Immature natural killer cell (primary cell): ENCODE measurements around the gene C1QTNF5. TPM values are rescaled to one million over a fixed set of nuclear protein-coding genes. Genes with fewer than 3 reads are reported as not detected.
A peak's percentile ranks its signal among the peaks of the same experiment; 100 is the strongest.

Source experiments
- DNase-seq, 3 donors: peaks; one replicate each; pipeline ENCODE4 v3.0.0; 2022; ENCODE audit warnings: mixed read lengths in 1 of 3
- H3K27ac Mint-ChIP-seq, 6 donors: one replicate each; pipeline ENCODE4 v1.8.0; 2020; ENCODE audit warnings: mixed read lengths in 6 of 6, mild to moderate bottlenecking in 5 of 6, inconsistent platforms in 4 of 6, moderate library complexity in 3 of 6
- H3K27me3 Mint-ChIP-seq, 3 donors: one replicate each; pipeline ENCODE4 v1.8.0; 2020 to 2021; ENCODE audit warnings: low read depth in 3 of 3, mild to moderate bottlenecking in 3 of 3, mixed read lengths in 3 of 3, moderate library complexity in 3 of 3, inconsistent platforms in 1 of 3
- H3K36me3 Mint-ChIP-seq, 3 donors: one replicate each; pipeline ENCODE4 v1.8.0; 2020; ENCODE audit warnings: mixed read lengths in 3 of 3, inconsistent platforms in 2 of 3, mild to moderate bottlenecking in 2 of 3
- H3K4me1 Mint-ChIP-seq, 2 donors: one replicate each; pipeline ENCODE4 v1.8.0; 2020; ENCODE audit warnings: inconsistent platforms in 2 of 2, mild to moderate bottlenecking in 2 of 2, mixed read lengths in 2 of 2, moderate library complexity in 1 of 2
- H3K4me3 Mint-ChIP-seq, 5 donors: one replicate each; pipeline ENCODE4 v1.8.0; 2020; ENCODE audit warnings: mild to moderate bottlenecking in 5 of 5, mixed read lengths in 5 of 5, inconsistent platforms in 3 of 5, moderate library complexity in 3 of 5
- H3K9me3 Mint-ChIP-seq, 6 donors: one replicate each; pipeline ENCODE4 v1.8.0; 2020; ENCODE audit warnings: mild to moderate bottlenecking in 6 of 6, mixed read lengths in 6 of 6, inconsistent platforms in 4 of 6, moderate library complexity in 3 of 6
- polyA plus RNA-seq, 3 donors: library from polyadenylated mRNA; unstranded; fragments of 300-500 nt; fragmentation: Illumina TruSeq; gene quantifications; one replicate each; pipeline ENCODE4 v1.2.3, GENCODE V29; 2021

C1QTNF5 gene
- polyA plus RNA-seq, 3 donors from 2014 or later: not detected

GRCh38 chr11:119343726-119344125 is 3.0 kb upstream of the C1QTNF5 start:
- H3K27me3 Mint-ChIP-seq: peaks cover 5 to 10% (median 9%) of the 10 kb centered on the region in 3 donors
- no peak for DNase-seq
- no peaks in the 10 kb centered on the region for H3K36me3 Mint-ChIP-seq
- no peaks in the 10 kb centered on the region for H3K9me3 Mint-ChIP-seq
- H3K27ac Mint-ChIP-seq: no peak overlapping the region
- no peak overlapping the region for H3K4me3 Mint-ChIP-seq
- H3K4me1 Mint-ChIP-seq: peaks cover 7 to 10% of the 10 kb centered on the region in 2 donors

DNA sequence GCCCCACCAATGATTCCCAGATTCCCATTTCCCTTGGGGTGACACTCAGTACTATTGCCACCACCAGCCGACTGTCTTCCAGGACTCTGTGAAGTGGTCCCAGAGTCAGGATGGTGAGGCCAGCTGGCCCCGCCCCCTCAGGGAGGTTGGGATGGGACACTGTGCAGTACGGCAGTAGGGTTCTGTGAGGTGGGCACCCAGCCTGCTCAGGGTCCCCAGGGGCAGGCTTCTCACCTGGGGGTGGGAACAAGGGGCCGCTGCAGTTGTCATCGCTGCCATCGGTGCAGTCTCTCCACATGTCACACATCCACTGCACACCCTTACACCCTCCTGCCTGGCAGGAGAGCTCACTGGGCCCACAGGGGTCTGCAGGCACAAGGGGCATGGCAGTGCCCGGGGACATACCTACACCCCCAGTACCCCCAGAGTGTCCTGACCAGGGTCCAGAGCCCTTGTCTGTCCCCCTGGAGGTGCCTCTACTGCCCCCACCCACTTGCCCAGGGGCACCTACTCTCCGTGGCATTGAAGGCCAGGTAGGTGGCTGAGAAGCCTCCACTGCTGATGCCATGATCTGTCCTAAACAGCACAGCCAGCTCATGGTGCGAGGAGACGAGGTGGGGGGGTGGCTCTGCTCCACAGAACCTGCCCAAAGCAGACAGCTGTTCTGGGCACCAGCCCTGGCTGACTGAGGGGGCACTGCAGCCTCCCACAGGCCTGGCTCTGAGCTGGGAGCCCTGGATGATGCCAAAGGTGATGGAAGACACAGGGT is 1.9 kb upstream of the C1QTNF5 start:
- Mint-ChIP-seq H3K4me3 (no peak overlapping the region), H3K27ac (no peak overlapping the region)

DNA sequence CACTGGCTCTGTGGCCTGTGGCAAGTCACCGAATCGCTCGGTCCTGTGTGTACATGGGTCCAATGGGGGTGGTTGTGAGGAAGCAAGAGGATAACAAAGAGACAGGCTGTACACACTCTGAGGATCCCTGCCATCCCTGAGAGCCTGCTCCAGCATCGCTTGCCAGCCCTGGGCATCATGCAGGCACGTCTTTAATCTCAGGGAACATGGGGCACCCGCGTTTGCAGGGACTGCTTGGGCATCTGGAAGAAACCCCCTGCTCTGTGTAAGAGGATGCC is 1.3 kb upstream of the C1QTNF5 start:
- no peak overlapping the region for H3K27ac Mint-ChIP-seq
- DNase-seq: no peak
- no peaks in the 10 kb centered on the region for H3K9me3 Mint-ChIP-seq
- no peaks in the 10 kb centered on the region for H3K36me3 Mint-ChIP-seq
- no peak overlapping the region for H3K4me3 Mint-ChIP-seq
- H3K4me1 Mint-ChIP-seq: peaks cover 12 to 13% of the 10 kb centered on the region in 2 donors
- peaks cover 7 to 14% (median 9%) of the 10 kb centered on the region in 3 donors for H3K27me3 Mint-ChIP-seq

More for the DNA sequence above, 1.9 kb upstream of the C1QTNF5 start:
- Mint-ChIP-seq H3K4me1 (peaks cover 12 to 13% of the 10 kb centered on the region in 2 donors), H3K27me3 (peaks cover 7 to 14% (median 11%) of the 10 kb centered on the region in 3 donors), H3K9me3 (no peaks in the 10 kb centered on the region), H3K36me3 (no peaks in the 10 kb centered on the region)
- no peak for DNase-seq

- H3K9me3 Mint-ChIP-seq: no peaks in the 10 kb centered on the region
- DNase-seq: no peak
- no peak overlapping the region for H3K4me3 Mint-ChIP-seq
- peaks cover 7 to 14% (median 9%) of the 10 kb centered on the region in 3 donors for H3K27me3 Mint-ChIP-seq
- H3K36me3 Mint-ChIP-seq: no peaks in the 10 kb centered on the region
- H3K4me1 Mint-ChIP-seq: peaks cover 13 to 14% of the 10 kb centered on the region in 2 donors
- no peak overlapping the region for H3K27ac Mint-ChIP-seq
Measured at GRCh38 chr11:119341222-119342022, 739 bp upstream of the C1QTNF5 start.

DNA sequence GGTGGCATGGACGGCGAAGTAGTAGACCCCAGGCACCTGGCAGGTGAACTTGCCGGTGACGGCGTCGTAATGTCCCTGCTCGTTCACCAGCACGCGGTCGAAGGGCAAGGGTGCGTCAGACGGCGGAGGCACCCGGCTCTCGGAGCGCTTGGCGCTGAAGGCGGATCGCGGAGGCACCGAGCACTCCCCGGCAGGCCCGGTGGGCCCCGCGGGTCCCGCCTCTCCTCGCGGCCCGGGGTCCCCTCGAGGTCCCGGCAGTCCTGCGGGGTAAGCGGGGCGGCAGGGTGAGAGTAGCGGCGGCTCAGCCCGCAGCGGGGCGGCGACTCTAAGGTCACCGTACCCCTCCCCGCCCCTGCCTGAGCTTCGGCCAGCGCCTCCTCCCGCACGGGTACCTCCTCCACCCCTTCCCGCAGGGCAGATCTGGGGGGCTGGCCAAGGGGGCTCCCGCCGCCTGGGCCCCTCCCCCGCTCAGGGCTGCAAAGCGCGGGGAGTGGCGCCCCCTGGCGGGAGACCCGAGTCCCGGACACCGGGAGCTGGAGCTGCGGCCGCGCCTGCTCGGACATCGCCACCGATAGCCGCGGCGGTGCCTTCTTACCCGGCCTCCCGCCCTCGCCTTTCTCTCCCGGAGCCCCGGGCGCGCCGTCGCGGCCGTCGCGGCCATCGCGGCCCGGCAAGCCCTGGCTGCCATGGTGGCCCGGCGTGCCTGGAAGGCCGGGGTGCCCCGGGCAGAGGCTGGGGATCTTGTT is 921 bp downstream of the C1QTNF5 start:
- H3K9me3 Mint-ChIP-seq: no peaks in the 10 kb centered on the region
- peaks cover 0 to 5% (median 0%) of the 10 kb centered on the region in 3 donors for H3K36me3 Mint-ChIP-seq
- H3K27ac Mint-ChIP-seq: no peak overlapping the region
- H3K4me1 Mint-ChIP-seq: peaks cover 18 to 28% of the 10 kb centered on the region in 2 donors
- DNase-seq: peak; percentile 19 to 32 (median 32)
- peak overlapping the region; percentile 12 to 67 (median 44) for H3K4me3 Mint-ChIP-seq
- peaks cover 9 to 15% (median 12%) of the 10 kb centered on the region in 3 donors for H3K27me3 Mint-ChIP-seq

DNA sequence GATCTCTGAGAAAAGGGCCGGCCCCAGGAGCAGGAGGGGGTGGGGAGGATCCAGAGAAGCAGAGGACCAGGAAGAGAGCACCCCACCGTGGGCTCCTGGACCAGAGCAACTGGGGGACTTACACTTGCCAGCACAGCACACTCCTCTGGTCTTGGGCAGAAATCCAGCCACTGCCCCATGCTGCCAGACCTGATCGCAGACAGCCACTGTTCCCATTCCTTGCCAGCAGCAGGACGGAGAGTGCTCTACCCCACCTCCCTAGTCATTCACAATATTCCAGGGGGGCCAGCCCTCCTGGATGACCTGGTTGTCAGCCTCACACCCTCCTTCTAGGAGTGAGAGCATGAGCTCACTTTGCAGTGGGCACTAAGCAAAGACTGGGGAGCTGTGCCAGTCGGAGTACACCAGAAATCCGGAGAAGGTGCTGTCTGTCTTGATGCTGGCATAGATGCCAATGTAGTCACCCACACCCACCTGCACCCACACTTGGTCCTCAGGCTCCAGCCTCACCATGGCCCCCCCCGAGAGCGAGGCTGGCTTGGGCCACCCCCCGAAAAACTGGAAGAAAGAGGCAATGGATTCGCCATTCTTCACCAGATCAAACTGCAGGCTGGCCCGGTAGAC is 1.6 kb downstream of the C1QTNF5 start:
- H3K4me1 Mint-ChIP-seq: peaks cover 25 to 32% of the 10 kb centered on the region in 2 donors
- DNase-seq: no peak

DNA sequence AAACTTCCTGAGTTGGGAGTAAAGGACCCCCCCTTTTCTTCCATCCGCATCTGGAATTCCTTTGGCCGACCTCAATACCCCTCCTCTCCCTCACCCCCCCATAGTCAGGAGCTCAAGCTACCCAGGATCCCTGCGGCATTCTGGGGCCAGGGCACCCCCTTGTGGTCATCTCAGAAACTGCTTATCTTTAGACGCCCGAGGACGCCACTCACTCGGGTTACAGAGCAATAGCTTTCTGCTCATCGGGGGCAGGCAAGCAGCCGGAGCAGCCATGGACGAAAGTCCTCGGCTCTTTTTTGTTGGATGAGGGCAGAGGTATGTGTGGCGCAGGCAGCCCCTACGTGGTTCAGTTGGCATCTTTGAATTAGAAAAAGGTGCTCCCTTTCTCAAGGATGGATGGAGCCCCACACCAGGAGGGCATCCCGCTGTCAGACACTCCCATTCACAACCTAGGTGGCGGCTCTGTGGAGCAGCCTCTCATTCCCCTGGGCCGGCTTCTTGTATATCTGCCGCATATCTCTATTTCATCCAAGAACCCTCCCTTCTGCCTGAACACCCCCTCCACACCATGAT is 2.3 kb downstream of the C1QTNF5 start:
- peak; percentile 44 to 56 (median 51) for DNase-seq
- Mint-ChIP-seq H3K9me3 (no peaks in the 10 kb centered on the region), H3K4me3 (peak overlapping the region; percentile 36 to 54 (median 39)), H3K36me3 (peaks cover 0 to 5% (median 0%) of the 10 kb centered on the region in 3 donors), H3K27me3 (peaks cover 10 to 22% (median 13%) of the 10 kb centered on the region in 3 donors), H3K4me1 (peaks cover 30 to 36% of the 10 kb centered on the region in 2 donors), H3K27ac (no peak overlapping the region)

More for the DNA sequence above, 1.6 kb downstream of the C1QTNF5 start:
- no peaks in the 10 kb centered on the region for H3K9me3 Mint-ChIP-seq
- H3K4me3 Mint-ChIP-seq: peak overlapping the region; percentile 12 to 67 (median 44)
- peaks cover 0 to 5% (median 0%) of the 10 kb centered on the region in 3 donors for H3K36me3 Mint-ChIP-seq
- H3K27ac Mint-ChIP-seq: no peak overlapping the region
- H3K27me3 Mint-ChIP-seq: peaks cover 10 to 21% (median 15%) of the 10 kb centered on the region in 3 donors

GRCh38 chr11:119337581-119338317 is 2.9 kb downstream of the C1QTNF5 start:
- peaks cover 30 to 38% of the 10 kb centered on the region in 2 donors for H3K4me1 Mint-ChIP-seq
- no peak for DNase-seq
- H3K4me3 Mint-ChIP-seq: peak overlapping the region in 1 of 5 donors; percentile 39
- H3K27me3 Mint-ChIP-seq: peaks cover 8 to 20% (median 11%) of the 10 kb centered on the region in 3 donors
- H3K9me3 Mint-ChIP-seq: no peaks in the 10 kb centered on the region
- peaks cover 0 to 5% (median 0%) of the 10 kb centered on the region in 3 donors for H3K36me3 Mint-ChIP-seq
- H3K27ac Mint-ChIP-seq: no peak overlapping the region

DNA sequence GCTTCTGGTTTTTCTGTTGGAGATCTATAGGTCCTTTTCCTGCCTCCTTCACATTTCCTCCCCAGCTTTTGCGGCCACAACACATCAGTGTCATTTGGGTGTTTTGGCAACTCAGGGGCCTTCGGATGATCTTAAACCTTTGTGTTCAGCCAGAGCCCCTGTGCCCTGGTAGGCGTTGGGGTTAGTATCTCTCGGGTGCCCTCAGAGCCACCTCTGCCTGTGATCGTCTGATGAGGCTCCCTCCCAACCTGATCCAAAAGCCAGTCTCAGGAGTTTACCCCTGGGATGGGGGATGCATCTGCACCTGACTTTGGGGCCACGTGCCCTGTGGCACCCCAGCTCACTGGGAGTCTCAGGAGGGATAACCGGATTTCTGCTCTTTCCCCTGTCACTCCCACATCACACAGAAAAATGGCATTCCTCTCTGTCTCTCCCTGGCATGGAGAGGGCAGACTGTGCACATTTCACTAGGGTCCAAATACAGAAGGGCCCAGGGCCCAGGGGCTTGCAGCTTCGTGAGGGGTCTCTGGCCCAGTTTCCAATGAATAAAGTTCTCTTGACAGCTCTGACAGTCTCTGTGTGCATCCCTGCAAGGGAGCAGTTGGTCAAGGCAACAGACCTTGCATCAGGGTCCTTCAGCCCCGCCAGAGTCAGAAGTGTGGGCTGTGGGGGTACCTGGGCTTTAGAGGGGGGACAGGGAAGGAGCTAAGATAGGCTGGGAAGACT is 3.8 kb downstream of the C1QTNF5 start:
- no peak for DNase-seq
- Mint-ChIP-seq H3K4me3 (peak overlapping the region; percentile 15 to 95 (median 62)), H3K36me3 (peaks cover 0 to 5% (median 0%) of the 10 kb centered on the region in 3 donors), H3K27ac (peak overlapping the region in 3 of 6 donors; percentile 19 to 74 (median 21)), H3K4me1 (peaks cover 30 to 38% of the 10 kb centered on the region in 2 donors), H3K27me3 (peaks cover 8 to 23% (median 11%) of the 10 kb centered on the region in 3 donors), H3K9me3 (no peaks in the 10 kb centered on the region)

GRCh38 chr11:119335655-119336543 is 4.8 kb downstream of the C1QTNF5 start:
- no peak for DNase-seq
- Mint-ChIP-seq H3K4me3 (peak overlapping the region; percentile 94 to 100 (median 95)), H3K4me1 (peaks cover 30 to 35% of the 10 kb centered on the region in 2 donors), H3K9me3 (no peaks in the 10 kb centered on the region), H3K36me3 (peaks cover 0 to 5% (median 0%) of the 10 kb centered on the region in 3 donors), H3K27me3 (peaks cover 7 to 19% (median 11%) of the 10 kb centered on the region in 3 donors), H3K27ac (peak overlapping the region in 4 of 6 donors; percentile 93 to 98 (median 95))

DNA sequence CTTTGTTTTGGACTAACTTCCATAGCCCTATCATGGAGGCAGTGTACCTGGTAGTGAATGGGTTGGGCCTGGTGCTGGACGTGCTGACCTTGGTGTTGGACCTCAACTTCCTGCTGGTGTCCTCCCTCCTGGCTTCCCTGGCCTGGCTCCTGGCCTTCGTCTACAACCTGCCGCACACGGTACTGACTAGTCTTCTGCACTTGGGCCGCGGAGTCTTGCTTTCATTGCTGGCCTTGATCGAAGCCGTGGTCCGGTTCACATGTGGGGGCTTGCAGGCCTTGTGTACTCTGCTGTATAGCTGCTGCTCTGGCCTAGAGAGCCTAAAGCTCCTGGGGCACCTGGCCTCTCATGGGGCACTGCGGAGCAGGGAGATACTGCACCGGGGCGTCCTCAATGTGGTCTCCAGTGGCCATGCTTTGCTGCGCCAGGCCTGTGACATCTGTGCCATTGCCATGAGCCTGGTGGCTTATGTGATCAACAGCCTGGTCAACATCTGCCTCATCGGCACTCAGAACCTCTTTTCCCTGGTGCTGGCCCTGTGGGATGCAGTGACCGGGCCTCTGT is 5.5 kb downstream of the C1QTNF5 start:
- H3K27ac Mint-ChIP-seq: peak overlapping the region; percentile 93 to 99 (median 97)
- no peaks in the 10 kb centered on the region for H3K9me3 Mint-ChIP-seq
- H3K27me3 Mint-ChIP-seq: peaks cover 7 to 17% (median 11%) of the 10 kb centered on the region in 3 donors
- peaks cover 30 to 34% of the 10 kb centered on the region in 2 donors for H3K4me1 Mint-ChIP-seq
- DNase-seq: no peak
- peaks cover 0 to 5% (median 0%) of the 10 kb centered on the region in 3 donors for H3K36me3 Mint-ChIP-seq
- H3K4me3 Mint-ChIP-seq: peak overlapping the region; percentile 94 to 100 (median 95)
